22Rv1 (cell line): Measurements from ENCODE around the gene PFKFB2.

Experiments
- H3K27ac ChIP-seq: fragments of 450-650 bp; 2 replicates; pipeline ENCODE4 v1.5.1; 2017
- ZFX ChIP-seq: fragments of 450-650 bp; IDR thresholded peaks from 2 replicates; pipeline ENCODE4 v1.6.1; 2017; ENCODE audit warnings: antibody characterized with exemption, borderline replicate concordance
- TF ChIP-seq, protein P1 (sequence below): fragments of 450-650 bp; IDR thresholded peaks from 2 replicates; pipeline ENCODE4 v1.5.1; 2017; ENCODE audit warnings: mild to moderate bottlenecking

The PFKFB2 gene

DNA sequence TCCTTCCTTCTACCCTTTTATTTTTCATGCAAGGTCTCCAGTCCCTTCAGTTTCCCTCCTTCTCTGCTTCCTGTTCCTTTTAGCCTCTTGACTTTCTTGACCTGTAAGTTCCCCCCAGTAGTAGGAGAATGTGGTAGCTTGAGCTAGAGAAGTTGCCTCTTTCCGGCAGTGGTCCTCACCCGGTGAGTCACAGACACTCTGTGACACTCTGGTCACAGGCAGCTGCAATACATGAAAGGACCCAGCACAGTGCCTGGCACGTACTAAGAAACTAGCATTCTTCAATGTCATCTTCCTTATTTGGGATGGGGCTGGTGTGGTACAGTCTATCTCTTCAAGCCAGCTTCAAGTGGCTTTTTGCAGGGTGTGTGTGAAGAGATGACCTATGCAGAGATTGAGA is 16.0 kb downstream of the PFKFB2 start:
- no peak overlapping the region for H3K27ac ChIP-seq
- no peak for TF ChIP-seq ZFX
- TF ChIP-seq, protein P1, sequence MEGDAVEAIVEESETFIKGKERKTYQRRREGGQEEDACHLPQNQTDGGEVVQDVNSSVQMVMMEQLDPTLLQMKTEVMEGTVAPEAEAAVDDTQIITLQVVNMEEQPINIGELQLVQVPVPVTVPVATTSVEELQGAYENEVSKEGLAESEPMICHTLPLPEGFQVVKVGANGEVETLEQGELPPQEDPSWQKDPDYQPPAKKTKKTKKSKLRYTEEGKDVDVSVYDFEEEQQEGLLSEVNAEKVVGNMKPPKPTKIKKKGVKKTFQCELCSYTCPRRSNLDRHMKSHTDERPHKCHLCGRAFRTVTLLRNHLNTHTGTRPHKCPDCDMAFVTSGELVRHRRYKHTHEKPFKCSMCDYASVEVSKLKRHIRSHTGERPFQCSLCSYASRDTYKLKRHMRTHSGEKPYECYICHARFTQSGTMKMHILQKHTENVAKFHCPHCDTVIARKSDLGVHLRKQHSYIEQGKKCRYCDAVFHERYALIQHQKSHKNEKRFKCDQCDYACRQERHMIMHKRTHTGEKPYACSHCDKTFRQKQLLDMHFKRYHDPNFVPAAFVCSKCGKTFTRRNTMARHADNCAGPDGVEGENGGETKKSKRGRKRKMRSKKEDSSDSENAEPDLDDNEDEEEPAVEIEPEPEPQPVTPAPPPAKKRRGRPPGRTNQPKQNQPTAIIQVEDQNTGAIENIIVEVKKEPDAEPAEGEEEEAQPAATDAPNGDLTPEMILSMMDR, result no peak

DNA sequence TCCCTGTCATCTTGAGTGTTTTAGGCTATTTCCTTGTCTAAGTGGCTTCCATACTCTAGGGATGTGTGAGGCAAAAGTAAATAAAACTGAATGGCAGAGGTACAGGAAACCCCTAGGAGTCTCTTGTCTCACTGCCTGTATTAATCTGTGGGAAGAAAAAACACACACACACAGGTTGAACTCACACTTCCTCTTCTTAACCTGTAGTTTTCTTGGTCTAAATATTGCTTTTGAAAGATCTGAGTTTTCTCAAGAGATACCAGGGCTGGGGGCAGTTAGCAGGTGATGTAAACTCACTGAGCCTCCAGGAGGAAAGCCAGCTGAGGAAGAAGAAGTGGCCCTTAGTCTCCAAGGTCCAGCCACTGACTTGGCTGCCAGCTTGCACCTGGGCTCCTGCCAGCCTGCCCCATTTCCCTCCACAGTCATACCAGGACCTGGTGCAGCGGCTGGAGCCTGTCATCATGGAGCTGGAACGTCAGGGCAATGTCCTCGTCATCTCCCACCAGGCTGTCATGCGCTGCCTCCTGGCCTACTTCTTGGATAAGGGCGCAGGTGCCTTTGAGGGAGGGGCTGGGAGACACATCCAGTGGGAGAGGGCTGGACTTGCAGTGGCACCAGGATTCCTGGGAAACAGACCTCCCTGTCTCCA is 16.9 kb downstream of the PFKFB2 start:
- TF ChIP-seq, protein P1, result no peak
- no peak for TF ChIP-seq ZFX

DNA sequence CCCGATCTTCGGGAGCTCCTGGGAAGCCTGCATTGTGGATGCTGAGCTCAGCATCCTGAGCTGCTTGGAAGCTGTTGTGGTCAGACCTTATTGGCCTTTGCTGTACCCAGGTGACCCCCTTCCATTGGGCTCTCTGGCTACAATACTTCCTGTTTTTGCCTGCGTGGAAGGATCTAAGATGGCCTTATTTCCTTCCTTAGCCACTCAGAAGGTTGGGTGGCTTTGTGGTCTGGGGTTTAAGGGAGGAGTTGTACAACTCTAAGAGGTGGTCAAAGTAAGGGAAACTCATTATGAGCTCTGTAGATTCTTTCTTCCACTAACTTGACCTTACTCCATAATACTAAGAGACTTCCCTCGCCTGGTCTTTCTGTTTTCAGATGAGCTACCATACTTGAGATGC is 17.7 kb downstream of the PFKFB2 start:
- H3K27ac ChIP-seq, result no peak overlapping the region
- TF ChIP-seq, protein P1, result no peak
- no peak for TF ChIP-seq ZFX

More for the DNA sequence above, 16.9 kb downstream of the PFKFB2 start:
- no peak overlapping the region for H3K27ac ChIP-seq

DNA sequence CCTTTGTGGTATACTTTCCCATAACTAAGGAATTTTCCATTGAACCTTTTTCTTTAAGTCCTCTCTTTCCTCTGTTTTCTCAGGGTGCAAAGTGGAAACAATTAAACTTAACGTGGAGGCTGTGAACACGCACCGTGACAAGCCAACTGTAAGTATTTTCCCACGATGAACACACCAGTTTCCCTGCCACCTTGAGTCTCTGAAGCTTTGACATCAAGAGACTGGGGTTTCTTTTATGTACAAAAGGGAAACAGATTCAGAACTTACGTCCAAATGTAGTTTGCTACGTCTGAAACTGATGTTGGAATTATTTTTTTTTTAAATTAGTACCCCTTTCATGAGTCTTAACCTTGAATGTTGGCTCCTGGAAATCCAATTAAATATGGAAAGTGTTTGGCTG is 18.4 kb downstream of the PFKFB2 start:
- no peak for TF ChIP-seq ZFX
- TF ChIP-seq, protein P1, result no peak

DNA sequence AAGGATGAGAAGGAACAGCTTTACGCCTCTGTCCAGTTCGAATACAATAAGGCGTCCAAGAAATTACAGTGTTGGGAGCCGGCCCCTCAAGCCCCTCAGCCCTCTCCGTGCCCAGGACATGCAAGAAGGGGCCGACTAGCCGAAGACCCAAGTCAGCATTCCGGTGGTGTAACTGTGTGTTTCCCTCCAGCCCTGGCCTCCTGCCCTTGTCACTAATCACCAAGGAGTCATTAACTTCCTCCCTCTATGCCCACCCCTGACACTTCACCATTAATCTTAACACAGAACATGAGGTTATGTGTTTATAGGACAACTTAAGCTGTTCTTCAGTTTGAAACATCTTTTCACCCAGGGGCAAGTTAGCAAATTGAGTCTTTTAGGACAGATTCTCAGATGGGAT is 19.2 kb downstream of the PFKFB2 start:
- TF ChIP-seq, protein P1, result no peak
- no peak for TF ChIP-seq ZFX
- no peak overlapping the region for H3K27ac ChIP-seq

More for the DNA sequence above, 18.4 kb downstream of the PFKFB2 start:
- H3K27ac ChIP-seq, result no peak overlapping the region

DNA sequence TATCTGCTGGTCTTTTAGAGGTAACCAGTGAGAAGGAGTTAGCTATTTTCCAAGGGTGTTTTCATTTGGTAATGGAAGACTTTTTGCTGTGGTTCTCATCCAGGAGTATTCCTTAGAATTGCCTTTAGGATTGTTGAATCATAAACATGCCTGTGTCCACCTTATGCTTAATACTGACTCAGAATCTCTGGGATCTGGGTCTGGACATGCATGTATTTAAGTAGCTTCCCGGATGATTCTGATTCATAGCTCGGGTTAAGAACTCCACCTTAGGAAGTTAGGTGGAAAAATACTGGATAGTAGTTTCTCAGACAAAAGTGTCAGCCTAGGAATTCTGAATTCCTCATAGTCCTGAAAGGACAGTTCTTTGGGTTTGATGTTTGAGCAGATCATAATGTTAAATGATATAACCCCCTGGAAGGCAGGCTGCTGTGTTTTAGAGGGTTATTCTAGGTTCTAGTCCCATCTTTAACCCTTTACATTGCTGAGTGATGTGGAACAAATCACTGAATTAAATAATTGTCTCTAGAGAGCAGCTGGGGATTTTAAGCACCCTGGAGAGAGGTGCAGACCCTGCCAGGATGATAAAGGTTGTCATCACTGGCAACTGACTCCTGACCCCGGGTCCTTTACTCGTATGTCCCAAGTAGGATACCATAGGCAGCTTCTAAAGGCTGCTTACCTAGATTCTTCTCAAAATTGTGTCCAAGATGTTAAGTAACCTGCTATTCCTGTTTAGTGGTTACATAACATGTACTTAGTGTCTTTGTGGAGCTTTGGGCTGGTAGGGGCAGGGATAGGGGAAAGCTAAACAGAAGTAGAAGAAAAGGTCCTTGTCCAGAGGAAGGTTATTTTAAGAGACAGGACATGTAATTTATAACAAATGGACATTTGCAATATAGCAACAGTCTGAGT is 21.1 kb downstream of the PFKFB2 start:
- no peak overlapping the region for H3K27ac ChIP-seq
- no peak for TF ChIP-seq ZFX
- TF ChIP-seq, protein P1, result no peak
